AG04449 (cell line): ENCODE data around the gene NKX3-2.

Experiments
- CTCF ChIA-PET: fragments of 350-600 bp; formaldehyde crosslinking; extraction: SDS; loops from one replicate; lab custom pipeline; 2021; ENCODE audit warnings: antibody characterized with exemption; lab: Yijun Ruan, JAX
- POLR2A ChIA-PET: fragments of 400-600, 350-600 bp; formaldehyde crosslinking; extraction: SDS; loops from one replicate; lab custom pipeline; 2020; ENCODE audit warnings: antibody characterized with exemption, inconsistent platforms; lab: Yijun Ruan, JAX
- DNase-seq: peaks from one replicate; pipeline ENCODE4 v3.0.0-alpha.2; 2010; ENCODE audit warnings: low read depth, low spot score
- H3K4me3 ChIP-seq: 2 replicates; pipeline ENCODE4 v1.5.1; 2011; ENCODE audit warnings: low read depth, mild to moderate bottlenecking, control low read depth, low read length
- CTCF ChIP-seq: IDR thresholded peaks from one replicate; pipeline ENCODE4 v1.5.1; 2011; ENCODE audit warnings: mild to moderate bottlenecking, moderate library complexity, low read length, control low read depth, inconsistent platforms; ENCODE audit not compliant: insufficient read depth; ENCODE audit errors: missing control alignments

The NKX3-2 gene

GRCh38 chr4:13530823-13531624, 13.3 kb downstream of the NKX3-2 start:
- POLR2A ChIA-PET: no interaction called here
- H3K4me3 ChIP-seq: no peak overlapping the region
- CTCF ChIA-PET: interaction anchor here (0.8 to 2.1 kb wide), 3 partner anchors 11 to 17 kb away, joined by 3 to 7 read pairs (median 4); partner anchors contain the start of gene NKX3-2
- no peak for DNase-seq
- no peak for TF ChIP-seq CTCF

GRCh38 chr4:13529128-13529919, 15.0 kb downstream of the NKX3-2 start:
- H3K4me3 ChIP-seq: no peak overlapping the region
- no peak for TF ChIP-seq CTCF
- ChIA-PET POLR2A (no interaction called here), CTCF (interaction anchor here (1.4 kb wide), 1 partner anchor 13 kb away, joined by 3 read pairs; no protein-coding TSS in a partner anchor)
- DNase-seq: no peak

DNA sequence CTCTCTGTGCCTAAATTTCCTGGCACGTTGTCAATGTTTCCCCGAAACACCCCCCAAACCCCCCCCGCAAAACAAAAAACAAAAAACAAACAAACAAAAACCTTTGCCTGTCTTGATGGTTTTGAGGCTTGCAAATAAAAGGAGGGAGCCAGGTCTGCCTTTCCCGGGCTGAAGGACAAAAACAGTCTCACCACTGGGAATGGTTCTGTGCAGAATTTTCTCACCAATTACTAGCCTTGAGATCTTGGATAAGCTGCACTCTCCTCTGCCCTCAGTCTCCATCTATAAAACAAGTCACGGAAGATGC, 15.5 kb downstream of the NKX3-2 start:
- ChIA-PET POLR2A (no interaction called here), CTCF (no interaction called here)
- H3K4me3 ChIP-seq: no peak overlapping the region
- no peak for DNase-seq
- no peak for TF ChIP-seq CTCF

DNA sequence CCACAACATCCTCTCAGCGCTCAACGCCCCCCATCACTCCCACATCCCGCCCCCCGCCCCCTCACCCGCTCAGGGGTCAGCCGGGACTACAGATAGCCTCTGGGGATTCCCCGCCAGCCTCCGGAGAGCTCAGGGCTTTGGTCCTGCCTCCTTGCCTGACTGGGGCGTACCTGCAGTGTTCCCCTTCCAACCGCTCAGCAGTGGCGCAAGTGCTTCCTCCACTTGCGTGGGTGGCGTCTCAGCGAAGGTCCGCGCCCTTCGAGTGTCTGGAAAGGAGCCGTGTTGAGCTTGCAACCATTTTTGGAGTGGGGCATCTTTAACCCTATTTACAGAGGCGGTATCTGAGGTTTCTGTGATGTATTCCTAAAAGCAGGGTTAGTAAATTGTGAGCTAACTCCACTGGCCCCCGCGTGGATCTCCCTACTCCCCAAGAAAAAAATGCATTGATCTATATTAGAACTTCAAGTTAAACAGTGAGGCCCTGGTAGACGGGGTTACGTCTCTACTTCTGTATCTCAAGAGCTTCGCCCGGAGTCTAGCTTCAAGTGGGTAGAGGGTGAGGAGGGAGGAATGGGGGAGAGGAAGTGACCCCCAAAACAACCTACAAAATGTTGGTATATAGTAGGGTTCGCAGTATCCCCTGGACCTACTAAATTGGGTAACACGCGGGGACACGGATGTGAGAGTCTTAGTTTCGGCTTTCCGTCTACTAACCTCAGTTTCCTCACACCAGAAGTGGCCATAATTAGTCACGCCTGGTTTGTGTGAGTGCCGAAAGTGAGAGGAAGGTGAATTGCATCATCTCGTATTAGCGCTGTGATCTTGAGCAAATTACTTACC, 16.1 kb downstream of the NKX3-2 start:
- no peak for TF ChIP-seq CTCF
- ChIA-PET POLR2A (no interaction called here), CTCF (no interaction called here)
- no peak for DNase-seq
- no peak overlapping the region for H3K4me3 ChIP-seq

DNA sequence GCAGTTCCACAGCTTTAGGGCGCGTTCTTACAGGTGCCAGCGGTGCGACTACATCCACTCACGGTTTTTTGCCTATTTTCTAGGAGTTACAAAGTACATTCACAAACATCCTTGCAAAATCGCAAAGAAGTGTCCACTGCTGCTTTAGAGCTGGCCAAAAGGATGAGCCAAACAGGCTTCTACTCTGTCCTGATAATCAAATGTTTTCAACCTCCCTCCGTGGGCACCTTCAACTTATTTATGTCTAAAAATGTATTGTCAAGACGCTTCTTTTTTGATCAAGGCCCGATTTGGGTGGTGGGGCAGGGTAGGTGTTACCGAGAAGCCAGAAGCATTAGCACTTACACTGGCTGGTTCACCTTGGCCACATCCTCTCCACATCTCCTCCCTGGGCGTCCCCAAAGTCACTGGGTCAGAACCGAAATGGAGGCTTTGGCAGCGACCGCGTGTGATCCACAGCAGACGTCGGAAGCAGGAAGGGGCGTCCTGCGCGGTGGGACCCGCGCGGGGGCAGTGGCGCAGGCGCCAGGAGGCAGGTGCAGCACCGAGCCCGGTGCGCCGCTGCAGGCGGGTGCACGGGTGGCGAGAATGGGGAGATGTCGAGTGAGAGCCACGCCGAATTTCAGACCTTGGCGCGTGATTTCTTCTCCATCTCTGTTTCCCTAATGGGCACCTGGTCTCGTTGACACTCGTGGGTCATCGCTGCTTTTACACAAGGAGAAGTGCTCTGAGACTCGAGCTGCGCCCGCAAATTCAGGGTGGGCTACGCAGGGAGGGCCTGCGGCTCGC, 16.9 kb downstream of the NKX3-2 start:
- CTCF ChIA-PET: no interaction called here
- DNase-seq: no peak

More for the DNA sequence above, 16.9 kb downstream of the NKX3-2 start:
- POLR2A ChIA-PET: no interaction called here
- H3K4me3 ChIP-seq: no peak overlapping the region
- no peak for TF ChIP-seq CTCF
